Activated T-cell treated with anti-CD3 and anti-CD28 coated beads for 4 hours (primary cell): ENCODE measurements around the gene PPFIBP2.

ENCODE experiments used
- DNase-seq: peaks from one replicate; pipeline ENCODE4 v3.0.0-alpha.2; 2020

The PPFIBP2 gene

GRCh38 chr11:7528514-7529049 lies 14.8 kb downstream of the PPFIBP2 start:
- DNase-seq, result no peak

- no peak for DNase-seq
These were observed 16.3 kb downstream of the PPFIBP2 start for GRCh38 chr11:7530013-7530640.

- no peak for DNase-seq
These were observed 17.2 kb downstream of the PPFIBP2 start for GRCh38 chr11:7531011-7531410.

GRCh38 chr11:7532405-7533145 lies 18.8 kb downstream of the PPFIBP2 start:
- DNase-seq, result no peak

GRCh38 chr11:7533199-7534041 lies 19.6 kb downstream of the PPFIBP2 start:
- no peak for DNase-seq

- no peak for DNase-seq
These were observed 20.2 kb downstream of the PPFIBP2 start for GRCh38 chr11:7534042-7534378.

GRCh38 chr11:7536100-7536499 lies 22.3 kb downstream of the PPFIBP2 start:
- no peak for DNase-seq

GRCh38 chr11:7537265-7537664 lies 23.5 kb downstream of the PPFIBP2 start:
- no peak for DNase-seq

GRCh38 chr11:7538031-7538430 lies 24.2 kb downstream of the PPFIBP2 start:
- no peak for DNase-seq

- no peak for DNase-seq
These were observed 25.0 kb downstream of the PPFIBP2 start for GRCh38 chr11:7538466-7539454.

- DNase-seq, result no peak
These were observed 27.2 kb downstream of the PPFIBP2 start for GRCh38 chr11:7540830-7541555.

GRCh38 chr11:7543302-7543701 lies 29.5 kb downstream of the PPFIBP2 start:
- no peak for DNase-seq

- DNase-seq, result no peak
These were observed 30.2 kb downstream of the PPFIBP2 start for GRCh38 chr11:7544021-7544420.

GRCh38 chr11:7545611-7546010 lies 31.8 kb downstream of the PPFIBP2 start:
- no peak for DNase-seq

GRCh38 chr11:7546324-7546791 lies 32.6 kb downstream of the PPFIBP2 start:
- no peak for DNase-seq

GRCh38 chr11:7547687-7548086 lies 33.9 kb downstream of the PPFIBP2 start:
- DNase-seq, result no peak

- no peak for DNase-seq
These were observed 35.0 kb downstream of the PPFIBP2 start for GRCh38 chr11:7548659-7549274.

- no peak for DNase-seq
These were observed 35.9 kb downstream of the PPFIBP2 start for GRCh38 chr11:7549681-7550080.

- no peak for DNase-seq
These were observed 37.8 kb downstream of the PPFIBP2 start for GRCh38 chr11:7551571-7551970.

- DNase-seq, result no peak
These were observed 38.9 kb downstream of the PPFIBP2 start for GRCh38 chr11:7552666-7553065.
